ENCODE results near the gene ANKRD55. TPM values are rescaled to one million over a fixed set of nuclear protein-coding genes. Genes with fewer than 3 reads are reported as not detected.
A peak's percentile ranks its signal among the peaks of the same experiment; 100 is the strongest.
"Not testable (repeated sequence)": the region's sequence is repeated elsewhere in the genome, so short reads cannot be mapped to it uniquely, and the experiment has no call there.

ANKRD55 gene
- total RNA-seq, 2 donors from 2014 or later, result 0.27 to 0.29 TPM

DNA sequence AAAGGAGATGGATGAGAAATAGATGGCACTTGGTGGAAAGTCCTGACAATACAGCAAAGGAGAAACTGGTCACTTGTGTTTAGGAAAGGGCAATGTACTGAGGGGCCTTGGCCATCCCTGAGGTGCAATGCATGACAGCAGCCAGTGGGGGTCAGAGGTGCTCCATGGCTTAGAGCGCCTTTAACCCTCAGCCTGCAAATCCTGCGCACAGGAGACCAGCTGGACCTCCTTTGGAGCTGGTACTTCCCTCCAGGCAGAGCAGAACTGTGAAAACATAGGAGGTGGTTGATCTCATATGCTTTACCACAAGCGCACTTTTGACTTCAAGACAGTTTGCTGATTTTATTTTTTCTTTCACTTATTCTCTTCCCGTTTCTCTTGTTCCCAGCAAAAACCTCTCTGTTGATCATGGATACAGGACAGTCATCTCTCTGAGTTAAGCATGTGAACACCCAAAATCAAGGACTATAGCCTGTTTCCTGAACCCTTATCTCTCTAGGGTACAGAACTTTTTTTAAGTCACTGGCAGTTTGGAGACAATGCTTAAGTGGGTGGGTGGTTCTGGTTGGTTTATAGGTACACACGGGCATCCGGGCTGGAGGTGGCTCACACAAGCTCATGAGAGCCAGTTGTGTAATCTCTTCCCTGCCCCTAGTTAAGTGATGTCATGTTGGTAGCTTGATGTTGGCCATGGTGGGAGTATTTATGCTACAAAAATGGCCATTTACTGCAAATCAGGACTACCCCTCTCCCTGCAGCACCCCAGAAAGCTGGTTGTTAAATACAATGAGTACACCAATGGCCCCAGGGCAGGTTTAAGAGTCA is 37.6 kb upstream of the ANKRD55 start:
- Histone ChIP-seq H3K9me3 (ENCODE audit: control insufficient read depth, low read length) (no peaks in the 10 kb centered on the region), H3K4me1 (ENCODE audit: control insufficient read depth, insufficient read depth, low read length) (no peaks in the 10 kb centered on the region), H3K4me3 (ENCODE audit: low read length) (no peak overlapping the region), H3K27ac (ENCODE audit: low read depth, low read length) (no peak overlapping the region), H3K36me3 (ENCODE audit: control insufficient read depth, insufficient read depth, low read length) (no peaks in the 10 kb centered on the region), H3K27me3 (ENCODE audit: control insufficient read depth, insufficient read depth, low read length, poor library complexity, severe bottlenecking) (no peaks in the 10 kb centered on the region), H3K9ac (ENCODE audit: extremely low read depth, low read length, poor library complexity, severe bottlenecking) (no peak overlapping the region)
- peak; percentile 98 for TF ChIP-seq CTCF (conservative IDR thresholded peaks at IDR 0.05)
- Mint-ChIP-seq H3K4me1 (peaks cover 8% of the 10 kb centered on the region), H3K9me3 (peaks cover 2% of the 10 kb centered on the region), H3K4me3 (no peak overlapping the region), H3K27me3 (ENCODE audit: insufficient read depth) (peaks cover 19% of the 10 kb centered on the region), H3K27ac (no peak overlapping the region), H3K36me3 (ENCODE audit: low read depth) (no peaks in the 10 kb centered on the region)
- peak; percentile 94 for DNase-seq
- 50 to 57% methylated on average over 5 to 6 of the region's 6 CpGs for WGBS, 2 experiments (ENCODE audit: insufficient coverage in 1 of 2, insufficient read length in 1 of 2)

DNA sequence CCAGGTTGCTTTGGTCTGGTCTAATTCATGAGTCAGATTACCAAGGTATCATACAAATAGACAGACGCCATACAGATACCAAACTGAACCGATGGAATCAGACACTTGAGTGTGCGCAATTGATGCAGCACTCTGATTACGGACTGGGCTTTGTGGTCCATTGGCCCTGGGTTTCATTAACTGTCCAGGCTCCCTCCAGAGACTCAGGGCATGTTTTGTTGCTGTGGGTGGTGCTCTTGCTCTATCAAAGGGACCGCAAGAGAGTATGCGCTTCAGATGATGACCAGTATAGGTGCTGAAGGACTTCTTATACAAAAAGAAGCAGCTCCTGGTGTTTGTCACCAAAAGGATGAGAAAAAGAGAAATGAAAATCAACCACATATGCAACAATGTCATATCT is 36.9 kb upstream of the ANKRD55 start:
- no peak overlapping the region for H3K9ac ChIP-seq (ENCODE audit: extremely low read depth, low read length, poor library complexity, severe bottlenecking)
- no peak overlapping the region for H3K4me3 ChIP-seq (ENCODE audit: low read length)
- no peaks in the 10 kb centered on the region for H3K36me3 ChIP-seq (ENCODE audit: control insufficient read depth, insufficient read depth, low read length)
- H3K9me3 ChIP-seq (ENCODE audit: control insufficient read depth, low read length), result no peaks in the 10 kb centered on the region
- H3K4me1 ChIP-seq (ENCODE audit: control insufficient read depth, insufficient read depth, low read length), result no peaks in the 10 kb centered on the region
- WGBS, 2 experiments (ENCODE audit: insufficient coverage in 1 of 2, insufficient read length in 1 of 2), result 80 to 91% methylated on average over 2 to 6 of the region's 6 CpGs
- peaks cover 2% of the 10 kb centered on the region for H3K9me3 Mint-ChIP-seq
- no peaks in the 10 kb centered on the region for H3K36me3 Mint-ChIP-seq (ENCODE audit: low read depth)
- no peak overlapping the region for H3K27ac ChIP-seq (ENCODE audit: low read depth, low read length)
- H3K4me1 Mint-ChIP-seq, result peaks cover 8% of the 10 kb centered on the region
- no peak overlapping the region for H3K27ac Mint-ChIP-seq
- H3K27me3 ChIP-seq (ENCODE audit: control insufficient read depth, insufficient read depth, low read length, poor library complexity, severe bottlenecking), result no peaks in the 10 kb centered on the region
- no peak for DNase-seq
- H3K27me3 Mint-ChIP-seq (ENCODE audit: insufficient read depth), result peaks cover 11% of the 10 kb centered on the region
- H3K4me3 Mint-ChIP-seq, result no peak overlapping the region
- TF ChIP-seq CTCF (conservative IDR thresholded peaks at IDR 0.05), result no peak

DNA sequence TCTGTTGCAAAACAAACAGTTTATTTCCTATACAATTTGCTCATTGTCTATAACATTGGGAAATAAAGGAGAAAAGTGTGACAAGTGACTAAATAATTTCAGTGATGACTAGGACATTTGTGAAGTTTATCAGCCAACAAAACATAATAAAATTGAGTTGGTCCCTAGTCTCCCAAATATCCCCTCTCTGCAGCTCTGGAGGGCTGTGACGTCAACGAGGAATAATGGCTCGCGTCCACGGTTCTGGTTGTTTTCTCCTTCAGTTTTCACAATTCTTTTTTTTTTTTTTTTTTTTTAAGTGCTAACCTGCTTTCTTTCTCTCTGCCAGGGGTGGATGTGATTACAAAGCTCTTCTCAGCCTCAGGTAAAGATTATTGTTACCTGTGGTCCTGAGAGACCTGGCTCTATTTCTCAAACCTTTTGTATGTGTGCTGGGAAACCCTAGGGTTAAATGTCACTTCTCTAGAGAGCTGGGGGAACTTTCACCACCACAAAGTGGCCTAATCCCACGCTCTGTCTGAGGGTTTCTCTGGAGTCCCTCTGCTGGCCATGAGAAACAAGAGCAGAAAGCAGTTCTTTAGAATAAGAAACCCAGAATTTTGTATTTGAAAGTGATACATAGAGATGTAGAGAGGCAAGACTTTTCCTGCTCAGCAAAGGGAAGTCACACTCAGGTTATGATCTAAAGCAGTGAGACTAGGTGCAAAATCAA is 36.2 kb upstream of the ANKRD55 start:
- no peaks in the 10 kb centered on the region for H3K36me3 Mint-ChIP-seq (ENCODE audit: low read depth)
- DNase-seq, result peak; percentile 70

DNA sequence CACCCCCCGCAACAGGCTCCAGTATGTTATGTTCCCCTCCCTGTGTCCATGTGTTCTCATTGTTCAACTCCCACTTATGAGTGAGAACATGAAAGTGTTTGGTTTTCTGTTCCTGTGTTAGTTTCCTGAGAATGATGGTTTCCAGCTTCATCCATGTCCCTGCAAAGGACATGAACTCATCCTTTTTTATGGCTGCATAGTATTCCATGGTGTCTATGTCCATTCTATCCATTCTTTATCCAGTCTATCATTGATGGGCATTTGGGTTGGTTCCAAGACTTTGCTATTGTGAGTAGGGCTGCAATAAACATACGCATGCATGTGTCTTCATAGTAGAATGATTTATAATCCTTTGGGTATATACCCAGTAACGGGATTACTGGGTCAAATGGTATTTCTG is 35.6 kb upstream of the ANKRD55 start:
- not testable (repeated sequence) for H3K27me3 Mint-ChIP-seq (ENCODE audit: insufficient read depth); H3K9me3 ChIP-seq (ENCODE audit: control insufficient read depth, low read length); H3K4me3 Mint-ChIP-seq; H3K36me3 Mint-ChIP-seq (ENCODE audit: low read depth); H3K27ac Mint-ChIP-seq; H3K9me3 Mint-ChIP-seq; H3K36me3 ChIP-seq (ENCODE audit: control insufficient read depth, insufficient read depth, low read length); DNase-seq; H3K4me1 Mint-ChIP-seq; H3K27ac ChIP-seq (ENCODE audit: low read depth, low read length); H3K4me3 ChIP-seq (ENCODE audit: low read length); H3K9ac ChIP-seq (ENCODE audit: extremely low read depth, low read length, poor library complexity, severe bottlenecking); H3K4me1 ChIP-seq (ENCODE audit: control insufficient read depth, insufficient read depth, low read length); H3K27me3 ChIP-seq (ENCODE audit: control insufficient read depth, insufficient read depth, low read length, poor library complexity, severe bottlenecking)
- WGBS, 2 experiments (ENCODE audit: insufficient coverage in 1 of 2, insufficient read length in 1 of 2), result 92 to 100% methylated on average over 2 to 3 of the region's 3 CpGs

More for the DNA sequence above, 36.2 kb upstream of the ANKRD55 start:
- no peak overlapping the region for H3K27ac ChIP-seq (ENCODE audit: low read depth, low read length)
- Mint-ChIP-seq H3K27me3 (ENCODE audit: insufficient read depth) (peaks cover 5% of the 10 kb centered on the region), H3K4me3 (no peak overlapping the region), H3K4me1 (peaks cover 8% of the 10 kb centered on the region), H3K9me3 (peaks cover 2% of the 10 kb centered on the region), H3K27ac (no peak overlapping the region)
- H3K36me3 ChIP-seq (ENCODE audit: control insufficient read depth, insufficient read depth, low read length), result no peaks in the 10 kb centered on the region
- TF ChIP-seq CTCF (conservative IDR thresholded peaks at IDR 0.05), result peak; percentile 81
- no peaks in the 10 kb centered on the region for H3K4me1 ChIP-seq (ENCODE audit: control insufficient read depth, insufficient read depth, low read length)
- 69 to 72% methylated on average over 5 to 6 of the region's 6 CpGs for WGBS, 2 experiments (ENCODE audit: insufficient coverage in 1 of 2, insufficient read length in 1 of 2)
- no peaks in the 10 kb centered on the region for H3K9me3 ChIP-seq (ENCODE audit: control insufficient read depth, low read length)
- H3K4me3 ChIP-seq (ENCODE audit: low read length), result no peak overlapping the region
- no peaks in the 10 kb centered on the region for H3K27me3 ChIP-seq (ENCODE audit: control insufficient read depth, insufficient read depth, low read length, poor library complexity, severe bottlenecking)
- no peak overlapping the region for H3K9ac ChIP-seq (ENCODE audit: extremely low read depth, low read length, poor library complexity, severe bottlenecking)

All from endodermal cell (in vitro differentiated cells).